GM12801 (cell line): Measurements from ENCODE around the gene CLIC1.

Source experiments
- CTCF ChIP-seq: IDR thresholded peaks from one replicate; pipeline ENCODE4 v1.5.1; 2011; ENCODE audit warnings: control low read depth; ENCODE audit not compliant: insufficient read length; ENCODE audit errors: extremely low read depth

The CLIC1 gene

GRCh38 chr6:31779908-31780307 is 43.6 kb upstream of the CLIC1 start:
- no peak for TF ChIP-seq CTCF

GRCh38 chr6:31778999-31779885 is 42.9 kb upstream of the CLIC1 start:
- TF ChIP-seq CTCF: no peak

GRCh38 chr6:31778193-31778592 is 41.9 kb upstream of the CLIC1 start:
- no peak for TF ChIP-seq CTCF

- no peak for TF ChIP-seq CTCF
Measured at GRCh38 chr6:31777667-31778050, 41.3 kb upstream of the CLIC1 start.

- no peak for TF ChIP-seq CTCF
Measured at GRCh38 chr6:31776989-31777666, 40.8 kb upstream of the CLIC1 start, which contains the start of gene VWA7. Gene VWA7 (minus strand): TSS chr6:31777328. CDS start chr6:31776779, 549 bp downstream.

- TF ChIP-seq CTCF: no peak
Measured at GRCh38 chr6:31776485-31776988, 40.2 kb upstream of the CLIC1 start.
